OCI-LY3 (cell line): ENCODE measurements around the gene URB2.

Experiments used
- H2AFZ ChIP-seq: fragments of 200-600, 300-600 bp; shearing (Covaris generic); 2 replicates; pipeline ENCODE4 v1.6.0; 2014; ENCODE audit warnings: antibody characterized with exemption, low read depth, low read length
- H3K27ac ChIP-seq: fragments of 200-600, 300-600 bp; sonication (generic); 2 replicates; pipeline ENCODE4 v1.5.1; 2014; ENCODE audit warnings: mild to moderate bottlenecking, low read length, moderate library complexity, mixed read lengths
- H3K27me3 ChIP-seq: fragments of 200-600, 300-600 bp; sonication (generic); 2 replicates; pipeline ENCODE4 v1.6.1; 2014; ENCODE audit warnings: low read depth, low read length, mixed read lengths
- H3K36me3 ChIP-seq: fragments of 200-600, 300-600 bp; sonication (generic); replicated peaks from 2 replicates; pipeline ENCODE3; 2014; ENCODE audit warnings: low read depth, low read length, mixed read lengths
- H3K4me1 ChIP-seq: fragments of 300-600, 200-600 bp; sonication (generic); 2 replicates; pipeline ENCODE4 v1.6.1; 2014; ENCODE audit warnings: low read length, mixed read lengths
- H3K4me2 ChIP-seq: fragments of 200-600, 300-600 bp; sonication (generic); 2 replicates; pipeline ENCODE4 v1.6.1; 2014; ENCODE audit warnings: low read length, mixed read lengths
- H3K4me3 ChIP-seq: fragments of 300-600, 200-600 bp; sonication (generic); 2 replicates; pipeline ENCODE4 v1.5.1; 2014; ENCODE audit warnings: antibody characterized with exemption, mild to moderate bottlenecking, low read length, moderate library complexity
- H3K79me2 ChIP-seq: fragments of 300-600, 200-600 bp; shearing (Covaris generic); 2 replicates; pipeline ENCODE4 v1.6.1; 2014; ENCODE audit warnings: mild to moderate bottlenecking, low read length, mixed read lengths
- H3K9ac ChIP-seq: fragments of 300-600, 200-600 bp; shearing (Covaris generic); 2 replicates; pipeline ENCODE4 v1.6.0; 2014; ENCODE audit warnings: mild to moderate bottlenecking, low read length, moderate library complexity
- H3K9me3 ChIP-seq: fragments of 200-600, 300-600 bp; shearing (Covaris generic); 2 replicates; pipeline ENCODE4 v1.6.1; 2014; ENCODE audit warnings: low read length, mixed read lengths; ENCODE audit not compliant: insufficient read depth
- H4K20me1 ChIP-seq: fragments of 200-600, 300-600 bp; sonication (generic); 2 replicates; pipeline ENCODE4 v1.6.1; 2016; ENCODE audit warnings: low read length, mixed read lengths; ENCODE audit not compliant: insufficient read depth
- CTCF ChIP-seq: fragments of 200-600, 300-600 bp; sonication (generic); IDR thresholded peaks from 2 replicates; pipeline ENCODE4 v1.5.1; 2014; ENCODE audit warnings: antibody characterized with exemption, low read length, low read depth
- EZH2phosphoT487 ChIP-seq: fragments of 200-600 bp; shearing (Covaris generic); IDR thresholded peaks from 2 replicates; pipeline ENCODE4 v1.6.1; 2018; ENCODE audit warnings: antibody characterized with exemption, mixed run types, low read depth

URB2 gene

GRCh38 chr1:229629261-229629660, 3.2 kb downstream of the URB2 start:
- Histone ChIP-seq H3K27me3 (no peaks in the 10 kb centered on the region), H3K4me1 (peaks cover 12% of the 10 kb centered on the region), H3K4me3 (no peak overlapping the region), H3K9ac (no peak overlapping the region), H4K20me1 (peaks cover 12% of the 10 kb centered on the region), H3K4me2 (no peak overlapping the region), H3K36me3 (peaks cover 28% of the 10 kb centered on the region), H2AFZ (no peak overlapping the region), H3K27ac (no peak overlapping the region), H3K9me3 (no peaks in the 10 kb centered on the region), H3K79me2 (peaks cover 94% of the 10 kb centered on the region)
- TF ChIP-seq EZH2phosphoT487 = no peak
- no peak for TF ChIP-seq CTCF

DNA sequence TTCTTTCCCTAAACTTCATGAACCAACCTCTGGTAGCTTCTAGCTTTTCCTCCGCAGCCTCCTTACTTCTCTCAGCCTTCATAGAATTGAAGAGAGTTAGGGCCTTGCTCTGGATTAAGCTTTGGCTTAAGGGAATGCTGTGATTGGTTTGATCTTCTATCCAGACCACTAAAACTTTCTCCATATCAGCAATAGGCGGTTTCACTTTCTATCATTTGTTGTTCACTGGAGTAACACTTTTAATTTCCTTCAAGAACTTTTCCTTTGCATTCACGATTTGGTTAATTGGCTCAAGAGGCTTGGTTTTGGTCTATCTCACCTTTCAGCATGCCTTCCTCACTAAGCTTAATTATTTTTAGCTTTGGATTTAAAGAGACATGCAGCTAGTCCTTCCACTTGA, 5.1 kb downstream of the URB2 start:
- H4K20me1 ChIP-seq = peaks cover 7% of the 10 kb centered on the region; the same call in 1 of the 2 replicates
- H3K36me3 ChIP-seq = peaks cover 46% of the 10 kb centered on the region
- H3K27me3 ChIP-seq = no peaks in the 10 kb centered on the region
- no peak overlapping the region for H3K9ac ChIP-seq
- no peak overlapping the region for H3K4me3 ChIP-seq
- H3K79me2 ChIP-seq = peaks cover 99% of the 10 kb centered on the region
- H3K9me3 ChIP-seq = no peaks in the 10 kb centered on the region
- peaks cover 7% of the 10 kb centered on the region for H3K4me1 ChIP-seq
- H2AFZ ChIP-seq = no peak overlapping the region
- no peak for TF ChIP-seq EZH2phosphoT487
- no peak overlapping the region for H3K4me2 ChIP-seq
- H3K27ac ChIP-seq = no peak overlapping the region

- Histone ChIP-seq H3K79me2 (peaks cover 99% of the 10 kb centered on the region), H3K4me1 (peaks cover 7% of the 10 kb centered on the region), H3K27me3 (no peaks in the 10 kb centered on the region), H3K9me3 (no peaks in the 10 kb centered on the region), H4K20me1 (peaks cover 7% of the 10 kb centered on the region; the same call in 1 of the 2 replicates), H3K36me3 (peaks cover 54% of the 10 kb centered on the region), H2AFZ (no peak overlapping the region), H3K4me3 (no peak overlapping the region), H3K4me2 (no peak overlapping the region), H3K27ac (no peak overlapping the region), H3K9ac (no peak overlapping the region)
- no peak for TF ChIP-seq EZH2phosphoT487
- no peak for TF ChIP-seq CTCF
Observed at GRCh38 chr1:229631966-229632365, 5.9 kb downstream of the URB2 start.

DNA sequence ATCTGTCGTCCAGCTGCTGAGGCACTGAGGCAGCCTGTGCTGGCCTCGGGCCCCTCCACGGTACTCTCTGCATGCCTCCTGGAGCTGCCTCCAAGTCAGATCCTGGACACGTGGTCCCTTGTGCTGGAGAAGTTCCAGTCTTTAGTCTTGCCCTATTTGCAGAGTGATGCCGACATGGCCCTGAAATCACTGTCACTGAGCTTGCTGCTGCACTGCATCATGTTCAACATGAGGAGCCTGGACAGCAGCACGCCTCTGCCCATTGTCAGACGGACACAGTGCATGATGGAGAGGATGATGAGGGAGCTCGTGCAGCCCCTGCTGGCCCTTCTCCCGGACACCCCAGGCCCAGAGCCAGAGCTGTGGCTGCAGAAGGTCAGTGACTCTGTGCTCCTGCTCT, 10.0 kb downstream of the URB2 start:
- Histone ChIP-seq H3K4me3 (no peak overlapping the region), H2AFZ (no peak overlapping the region), H3K4me2 (no peak overlapping the region), H4K20me1 (peaks cover 10% of the 10 kb centered on the region), H3K79me2 (peaks cover 100% of the 10 kb centered on the region), H3K36me3 (peaks cover 61% of the 10 kb centered on the region), H3K9ac (no peak overlapping the region), H3K27ac (no peak overlapping the region), H3K4me1 (no peaks in the 10 kb centered on the region), H3K9me3 (no peaks in the 10 kb centered on the region), H3K27me3 (no peaks in the 10 kb centered on the region)
- no peak for TF ChIP-seq CTCF
- no peak for TF ChIP-seq EZH2phosphoT487

DNA sequence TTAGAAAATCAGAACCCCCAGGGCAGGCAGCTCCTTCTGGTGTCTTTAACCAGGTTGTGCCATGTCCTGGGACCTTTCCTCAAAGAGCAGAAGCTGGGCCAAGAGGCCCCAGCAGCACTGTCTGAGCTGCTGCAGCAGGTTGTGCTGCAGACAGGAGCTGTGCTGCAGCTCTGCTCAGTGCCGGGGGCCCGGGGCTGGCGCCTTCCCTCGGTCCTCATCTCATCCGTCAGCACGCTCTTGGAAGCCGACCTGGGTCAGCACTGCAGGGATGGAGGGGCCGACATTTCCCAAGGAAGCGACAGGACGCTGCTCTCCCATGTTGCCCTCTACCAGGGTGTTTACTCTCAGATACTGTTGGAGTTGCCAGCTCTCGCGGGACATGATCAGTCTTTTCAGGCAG, 11.7 kb downstream of the URB2 start:
- peaks cover 26% of the 10 kb centered on the region for H4K20me1 ChIP-seq
- H3K4me2 ChIP-seq = no peak overlapping the region
- H3K79me2 ChIP-seq = peaks cover 100% of the 10 kb centered on the region
- no peaks in the 10 kb centered on the region for H3K4me1 ChIP-seq
- TF ChIP-seq CTCF (no peak), EZH2phosphoT487 (no peak)
- no peaks in the 10 kb centered on the region for H3K9me3 ChIP-seq
- no peak overlapping the region for H3K27ac ChIP-seq
- H3K27me3 ChIP-seq = no peaks in the 10 kb centered on the region
- no peak overlapping the region for H3K4me3 ChIP-seq
- H3K9ac ChIP-seq = no peak overlapping the region
- no peak overlapping the region for H2AFZ ChIP-seq
- H3K36me3 ChIP-seq = peaks cover 58% of the 10 kb centered on the region
